CD14-positive monocyte (primary cell): ENCODE data around the gene PMP22. TPM values are rescaled to one million over a fixed set of nuclear protein-coding genes. Genes with fewer than 3 reads are reported as not detected.

Experiments used
- DNase-seq, 3 donors: peaks; one replicate each; pipeline ENCODE4 v3.0.0-alpha.2; 2011 to 2022
- H2AFZ ChIP-seq: 2 replicates; pipeline ENCODE4 v1.6.0; 2012; ENCODE audit warnings: mild to moderate bottlenecking, low read depth, low read length, inconsistent platforms; ENCODE audit not compliant: insufficient read depth, poor library complexity, severe bottlenecking
- H3K27ac ChIP-seq, 2 donors: 1 replicate in 1 of 2; 2 replicates in 1 of 2; pipeline ENCODE4 v1.5.1; 2012 to 2013; ENCODE audit warnings: low read length in 2 of 2, control low read depth in 1 of 2, inconsistent platforms in 1 of 2, low read depth in 1 of 2, mild to moderate bottlenecking in 1 of 2
- H3K27me3 ChIP-seq, 2 donors: one replicate each; pipeline versions ENCODE4 v1.6.0 to v1.6.1; 2011 to 2013; ENCODE audit warnings: low read length in 2 of 2; ENCODE audit not compliant: control insufficient read depth in 2 of 2, insufficient read depth in 2 of 2
- H3K36me3 ChIP-seq, 2 donors: replicated peaks in 1 of 2; 1 replicate in 1 of 2; 2 replicates in 1 of 2; pipeline versions ENCODE4 v1.5.1 to v1.6.1; 2012 to 2013; ENCODE audit warnings: low read length in 2 of 2, control low read depth in 1 of 2, inconsistent platforms in 1 of 2, mild to moderate bottlenecking in 1 of 2; ENCODE audit not compliant: insufficient read depth in 2 of 2, control insufficient read depth in 1 of 2
- H3K4me1 ChIP-seq, 2 donors: 1 replicate in 1 of 2; 2 replicates in 1 of 2; pipeline versions ENCODE4 v1.5.1 to v1.6.1; 2012 to 2013; ENCODE audit warnings: low read length in 2 of 2, control low read depth in 1 of 2, inconsistent platforms in 1 of 2, mild to moderate bottlenecking in 1 of 2, moderate library complexity in 1 of 2; ENCODE audit not compliant: insufficient read depth in 2 of 2, control insufficient read depth in 1 of 2
- H3K4me2 ChIP-seq: replicated peaks from 2 replicates; pipeline ENCODE3; 2012; ENCODE audit warnings: low read length, moderate library complexity, mild to moderate bottlenecking; ENCODE audit not compliant: poor library complexity, severe bottlenecking; ENCODE audit errors: extremely low read depth
- H3K4me3 ChIP-seq, 3 experiments: fragments of 200-600 bp in 1 of 3; sonication (generic) in 1 of 3; replicated peaks in 1 of 3; 1 replicate in 2 of 3; 2 replicates in 1 of 3; pipeline ENCODE4 v1.5.1; 2011 to 2013; ENCODE audit warnings: low read length in 3 of 3, mild to moderate bottlenecking in 3 of 3, control low read depth in 2 of 3, low read depth in 2 of 3, inconsistent platforms in 1 of 3, moderate library complexity in 1 of 3
- H3K79me2 ChIP-seq: 2 replicates; pipeline ENCODE4 v1.6.0; 2012; ENCODE audit warnings: mild to moderate bottlenecking, control low read depth, inconsistent platforms, low read length, moderate library complexity; ENCODE audit not compliant: insufficient read depth
- H3K9ac ChIP-seq: 2 replicates; pipeline ENCODE4 v1.6.0; 2017; ENCODE audit warnings: low read length, mild to moderate bottlenecking; ENCODE audit not compliant: insufficient read depth, poor library complexity, severe bottlenecking
- H3K9me3 ChIP-seq, 2 donors: replicated peaks in 1 of 2; 1 replicate in 1 of 2; 2 replicates in 1 of 2; pipeline versions ENCODE4 v1.5.1 to v1.6.1; 2012 to 2013; ENCODE audit warnings: low read length in 2 of 2, control low read depth in 1 of 2; ENCODE audit not compliant: control insufficient read depth in 1 of 2, insufficient read depth in 1 of 2
- H4K20me1 ChIP-seq: 2 replicates; pipeline ENCODE4 v1.6.0; 2012; ENCODE audit warnings: mild to moderate bottlenecking, low read length, control low read depth, moderate library complexity; ENCODE audit not compliant: insufficient read depth
- H3K27ac Mint-ChIP-seq, 7 donors: one replicate each; pipeline ENCODE4 v1.8.0; 2020; ENCODE audit warnings: mild to moderate bottlenecking in 7 of 7, mixed read lengths in 7 of 7, moderate library complexity in 6 of 7, inconsistent platforms in 2 of 7
- H3K27me3 Mint-ChIP-seq, 3 donors: one replicate each; pipeline ENCODE4 v1.8.0; 2021 to 2022; ENCODE audit warnings: low read depth in 3 of 3, mild to moderate bottlenecking in 3 of 3, mixed read lengths in 3 of 3, moderate library complexity in 3 of 3, inconsistent platforms in 1 of 3
- H3K36me3 Mint-ChIP-seq, 2 donors: one replicate each; pipeline ENCODE4 v1.8.0; 2020; ENCODE audit warnings: mixed read lengths in 2 of 2, inconsistent platforms in 1 of 2, mild to moderate bottlenecking in 1 of 2
- H3K4me1 Mint-ChIP-seq: one replicate; pipeline ENCODE4 v1.8.0; 2020; ENCODE audit warnings: mild to moderate bottlenecking, mixed read lengths
- H3K4me3 Mint-ChIP-seq, 2 donors: one replicate each; pipeline ENCODE4 v1.8.0; 2020; ENCODE audit warnings: mild to moderate bottlenecking in 2 of 2, mixed read lengths in 2 of 2, moderate library complexity in 1 of 2
- H3K9me3 Mint-ChIP-seq, 7 donors: one replicate each; pipeline ENCODE4 v1.8.0; 2020 to 2022; ENCODE audit warnings: mixed read lengths in 7 of 7, mild to moderate bottlenecking in 6 of 7, moderate library complexity in 6 of 7, inconsistent platforms in 2 of 7
- CTCF ChIP-seq: fragments of 200-600 bp; IDR thresholded peaks from one replicate; pipeline ENCODE4 v1.8.0; 2022; ENCODE audit warnings: antibody characterized with exemption, mild to moderate bottlenecking
- WGBS: methylation state at CpG from one replicate; pipeline ENCODE4 v1.1.5; 2013; ENCODE audit warnings: missing lambda C conversion rate; ENCODE audit not compliant: insufficient coverage; 5-methylcytosine and 5-hydroxymethylcytosine counted together
- intact Hi-C, 2 donors: fragments of 100-400 bp; cut with micrococcal nuclease; formaldehyde crosslinking; loops; one replicate each; pipeline versions ENCODE4 v1.15.0 to v1.15.1; 2023
- polyA plus RNA-seq, 3 donors: library from polyadenylated mRNA; depleted of rRNA in 1 of 3; unstranded in 2 of 3; stranded (reverse) in 1 of 3; fragments of 300-500 nt in 2 of 3; fragments of >200 nt in 1 of 3; fragmentation: Illumina TruSeq in 2 of 3; gene quantifications; 1 replicate in 2 of 3; 2 replicates in 1 of 3; pipeline ENCODE4 v1.2.3, GENCODE V29; 2012 to 2021

The PMP22 gene
- polyA plus RNA-seq, 3 donors, result 1.2 to 3.9 (median 1.3) TPM

GRCh38 chr17:15288859-15289258 lies 23.7 kb upstream of the PMP22 start:
- no peak for DNase-seq
- no peak for TF ChIP-seq CTCF
- peaks cover 0 to 2% of the 10 kb centered on the region in 2 donors for H3K27me3 ChIP-seq
- H3K4me1 ChIP-seq, result no peaks in the 10 kb centered on the region
- intact Hi-C loops, result no loop called here
- Mint-ChIP-seq H3K27me3 (peaks cover 2 to 24% (median 12%) of the 10 kb centered on the region in 3 donors), H3K36me3 (no peaks in the 10 kb centered on the region), H3K4me3 (no peak overlapping the region), H3K4me1 (no peaks in the 10 kb centered on the region), H3K27ac (no peak overlapping the region), H3K9me3 (peaks cover 0 to 11% (median 1%) of the 10 kb centered on the region in 7 donors)
- no peak overlapping the region for H3K27ac ChIP-seq
- no peak overlapping the region for H3K9ac ChIP-seq
- no peaks in the 10 kb centered on the region for H4K20me1 ChIP-seq
- no peaks in the 10 kb centered on the region for H3K36me3 ChIP-seq
- H2AFZ ChIP-seq, result no peak overlapping the region
- H3K9me3 ChIP-seq, result no peaks in the 10 kb centered on the region
- no CpG with 5 or more reads among the region's 1 CpG for WGBS
- no peak overlapping the region for H3K4me2 ChIP-seq
- no peaks in the 10 kb centered on the region for H3K79me2 ChIP-seq
- H3K4me3 ChIP-seq, result no peak overlapping the region

- Histone ChIP-seq H3K4me1 (no peaks in the 10 kb centered on the region), H3K9ac (no peak overlapping the region), H3K36me3 (no peaks in the 10 kb centered on the region), H3K4me2 (no peak overlapping the region), H3K9me3 (no peaks in the 10 kb centered on the region), H4K20me1 (no peaks in the 10 kb centered on the region), H3K79me2 (no peaks in the 10 kb centered on the region), H3K27me3 (peaks cover 0 to 2% of the 10 kb centered on the region in 2 donors), H3K27ac (no peak overlapping the region), H3K4me3 (no peak overlapping the region), H2AFZ (no peak overlapping the region)
- H3K36me3 Mint-ChIP-seq, result no peaks in the 10 kb centered on the region
- H3K4me1 Mint-ChIP-seq, result no peaks in the 10 kb centered on the region
- TF ChIP-seq CTCF, result no peak
- peaks cover 4 to 27% (median 12%) of the 10 kb centered on the region in 3 donors for H3K27me3 Mint-ChIP-seq
- no peak overlapping the region for H3K27ac Mint-ChIP-seq
- H3K4me3 Mint-ChIP-seq, result no peak overlapping the region
- peaks cover 0 to 8% (median 3%) of the 10 kb centered on the region in 7 donors for H3K9me3 Mint-ChIP-seq
- no peak for DNase-seq
- WGBS, result 88% methylated on average over 2 of the region's 4 CpGs
- intact Hi-C loops, result no loop called here
These were observed 22.6 kb upstream of the PMP22 start for GRCh38 chr17:15287538-15288267.
